Measurements from ENCODE around the gene UBE2G2.
A peak's percentile ranks its signal among the peaks of the same experiment; 100 is the strongest.

The UBE2G2 gene

DNA sequence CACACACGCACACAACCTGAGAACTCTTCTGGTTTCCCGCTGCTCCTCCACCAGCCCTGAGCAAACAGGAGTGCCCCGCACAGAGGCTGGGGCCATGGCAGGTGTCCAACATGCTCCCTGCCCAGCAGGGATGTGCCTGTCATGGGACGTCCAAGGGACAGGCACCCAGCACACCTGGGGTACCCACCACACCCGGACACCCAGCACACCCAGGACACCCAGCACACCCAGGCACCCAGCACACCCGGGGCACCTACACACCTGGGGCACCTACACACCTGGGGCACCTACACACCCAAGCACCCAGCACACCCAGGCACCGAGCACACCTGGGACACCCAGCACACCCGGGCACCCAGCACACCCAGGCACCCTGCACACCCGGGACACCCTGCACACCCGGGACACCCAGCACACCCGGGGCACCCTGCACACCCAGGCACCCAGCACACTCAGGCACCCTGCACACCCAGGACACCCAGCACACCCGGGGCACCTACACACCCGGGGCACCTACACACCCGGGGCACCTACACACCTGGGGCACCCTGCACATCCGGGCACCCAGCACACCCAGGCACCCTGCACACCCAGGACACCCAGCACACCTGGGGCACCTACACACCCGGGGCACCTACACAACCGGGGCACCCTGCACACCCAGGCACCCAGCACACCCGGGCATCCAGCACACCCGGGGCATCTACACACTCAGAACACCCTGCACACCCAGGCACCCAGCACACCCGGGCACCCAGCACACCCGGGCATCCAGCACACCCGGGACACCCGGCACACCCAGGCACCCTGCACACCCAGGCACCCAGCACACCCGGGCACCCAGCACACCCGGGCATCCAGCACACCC is 37.9 kb downstream of the UBE2G2 start:
- no peak for DNase-seq (ENCODE audit: low spot score)

DNA sequence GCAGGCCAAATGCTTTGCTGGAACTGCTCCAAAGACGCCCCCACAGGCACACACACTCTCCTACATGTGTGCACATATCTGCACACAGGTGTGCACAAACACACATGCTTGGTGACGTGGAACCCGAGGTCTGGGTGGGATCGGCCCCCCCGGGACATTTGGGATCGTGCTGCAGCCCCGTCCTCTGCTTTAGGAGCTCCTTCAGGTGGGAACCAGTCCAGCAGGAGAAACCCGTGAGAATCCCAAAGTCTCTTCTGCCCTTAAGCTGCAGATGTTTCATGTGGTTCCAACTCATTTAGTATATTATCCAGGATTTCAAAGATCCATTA is 38.6 kb downstream of the UBE2G2 start:
- DNase-seq (ENCODE audit: low spot score), result no peak

DNA sequence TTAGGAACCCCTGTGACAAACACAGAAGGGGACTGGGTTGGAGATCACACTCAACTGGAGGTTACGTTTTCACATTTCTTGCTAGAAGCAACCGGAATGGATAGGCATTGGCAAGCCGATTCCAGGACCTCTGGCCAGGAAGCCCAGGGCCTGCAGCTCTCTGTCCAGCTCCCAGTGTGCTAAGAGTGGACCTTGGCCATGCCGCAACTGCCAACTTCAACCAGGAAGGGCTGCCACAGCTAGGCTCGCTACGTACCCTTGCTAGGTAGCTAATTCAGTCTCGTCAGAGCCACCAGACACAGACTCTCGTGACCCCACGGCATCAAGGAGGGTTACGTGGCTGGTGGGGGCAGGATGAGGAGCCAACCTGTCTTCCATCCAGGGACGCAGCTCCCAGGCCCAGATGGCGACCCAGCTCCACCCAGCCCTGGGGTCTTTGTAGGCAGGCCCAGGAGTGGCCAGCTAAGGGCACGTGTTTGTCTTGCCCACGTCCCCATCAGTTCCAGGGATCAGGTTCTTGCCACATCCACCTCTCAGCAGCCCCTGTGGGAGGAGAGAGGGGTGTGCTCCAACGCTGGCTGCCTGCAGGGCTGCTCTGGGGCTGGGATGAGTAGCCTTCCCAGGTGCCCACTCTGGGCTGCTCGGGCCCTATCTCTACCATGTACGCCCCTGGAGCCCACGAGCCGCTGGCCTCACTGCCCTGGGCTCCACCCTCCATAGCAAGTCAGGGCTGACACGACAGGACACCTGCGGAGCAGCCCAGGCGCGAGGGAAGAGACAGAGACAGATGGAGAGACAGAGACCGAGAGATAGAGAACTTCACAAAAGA is 39.2 kb downstream of the UBE2G2 start:
- no peak for DNase-seq (ENCODE audit: low spot score)

DNA sequence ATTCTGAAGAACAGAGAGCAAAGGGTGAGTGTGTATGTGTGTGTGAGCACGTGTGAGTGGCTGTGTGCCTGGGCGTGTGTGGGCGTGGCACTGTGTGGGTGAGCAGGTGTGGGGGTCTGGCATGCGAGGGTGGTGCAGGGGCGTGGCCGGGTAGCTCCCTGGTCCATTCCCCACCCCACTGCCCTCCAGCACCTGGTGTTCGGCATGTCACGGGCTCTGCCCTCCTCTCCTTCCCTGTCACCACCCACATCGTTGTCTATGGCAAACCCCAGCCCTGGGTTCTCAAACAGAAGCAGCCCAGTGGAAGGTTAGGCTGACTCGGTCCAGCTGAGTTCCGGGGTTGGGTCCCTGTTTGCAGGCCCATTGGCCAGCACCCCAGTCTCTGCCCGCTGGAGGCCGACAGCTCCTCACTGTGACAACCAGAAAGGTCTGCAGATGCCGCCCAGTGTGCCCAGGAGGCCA is 39.8 kb downstream of the UBE2G2 start:
- no peak for DNase-seq (ENCODE audit: low spot score)

DNA sequence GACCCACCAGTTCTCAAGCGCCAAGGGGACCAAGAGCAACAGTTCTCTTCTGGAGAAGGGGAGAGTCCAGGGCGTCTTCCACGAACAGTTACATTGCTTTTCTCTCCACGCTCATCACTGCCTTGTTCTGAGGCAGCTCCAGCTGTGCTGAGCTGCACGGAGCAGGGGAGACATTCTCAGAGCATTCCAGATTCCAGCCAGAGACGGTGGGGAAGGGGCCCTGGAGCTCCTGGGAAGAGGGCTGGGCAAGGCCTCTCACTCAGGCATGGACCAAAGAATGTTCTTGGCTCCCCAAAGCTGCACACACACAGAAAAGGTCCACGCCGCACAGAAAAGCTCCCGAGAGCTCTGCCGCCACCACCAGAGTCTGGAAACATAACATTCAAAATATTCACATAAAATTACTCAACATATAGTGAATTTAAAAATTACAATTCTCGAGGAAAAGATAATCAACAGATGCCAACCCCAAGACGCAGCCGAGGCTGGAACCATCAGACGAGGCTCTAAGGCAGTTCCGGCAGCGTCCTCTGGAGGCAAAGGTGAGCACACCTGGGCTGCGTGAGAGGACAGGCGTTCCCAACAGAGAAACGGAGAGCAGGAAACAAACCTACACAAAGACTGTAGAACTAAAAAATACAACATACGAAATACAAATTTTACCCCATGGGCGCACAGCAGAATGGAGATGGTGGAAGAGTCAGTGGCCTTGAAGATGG is 40.5 kb downstream of the UBE2G2 start:
- peak; percentile 30 for DNase-seq (ENCODE audit: low spot score)

DNA sequence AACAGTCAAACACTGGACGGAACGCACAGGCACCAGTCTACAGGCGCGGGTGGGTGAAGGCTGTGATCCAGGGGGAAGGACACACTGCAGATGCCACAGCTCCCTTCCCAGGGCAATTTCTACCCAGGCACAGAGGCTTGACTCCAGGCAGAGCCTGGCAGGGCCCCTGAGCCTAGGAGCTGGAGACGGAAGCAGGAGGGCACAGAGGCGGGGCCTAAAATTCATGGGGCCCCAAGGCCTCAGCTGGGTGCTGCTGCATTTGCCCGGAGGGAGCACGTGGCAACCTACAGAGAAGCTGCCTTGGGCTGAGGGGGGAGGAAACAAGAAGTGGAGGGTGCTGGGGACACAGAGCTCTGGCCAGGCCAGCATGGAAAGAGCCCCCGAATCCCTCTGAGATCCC is 41.2 kb downstream of the UBE2G2 start:
- no peak for DNase-seq (ENCODE audit: low spot score)

DNA sequence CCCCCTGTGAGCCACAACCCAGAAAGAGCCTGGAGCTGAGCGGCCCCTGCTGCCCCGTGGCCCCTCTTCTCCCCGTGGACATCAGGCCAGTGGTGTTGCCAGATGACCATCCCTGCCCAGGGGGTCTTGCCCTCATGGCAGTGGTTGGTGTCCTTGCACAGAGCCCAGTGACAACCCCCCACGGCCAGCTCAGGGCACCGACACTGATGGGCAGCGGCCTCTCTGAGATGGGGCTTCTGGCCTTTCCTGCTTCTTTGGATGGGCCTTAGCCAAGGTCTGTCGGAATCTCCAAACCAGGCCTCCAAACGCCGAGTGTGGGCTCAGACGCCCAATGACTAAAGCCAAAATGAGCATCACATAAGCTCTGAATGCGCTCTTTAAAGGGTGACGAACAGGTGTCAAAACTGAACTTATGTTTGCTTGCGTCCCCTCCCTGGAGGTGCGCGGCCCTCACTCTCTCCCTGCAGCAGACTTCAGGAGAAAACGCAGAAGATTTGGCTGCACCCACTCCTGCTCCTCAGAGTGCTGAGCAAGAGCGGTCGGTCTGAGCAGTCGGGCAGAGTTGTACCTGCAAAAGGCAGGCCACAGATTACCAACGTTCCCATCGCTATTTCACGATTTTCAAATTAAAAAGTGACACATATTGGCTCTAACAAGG is 41.9 kb downstream of the UBE2G2 start:
- DNase-seq (ENCODE audit: low spot score), result no peak

DNA sequence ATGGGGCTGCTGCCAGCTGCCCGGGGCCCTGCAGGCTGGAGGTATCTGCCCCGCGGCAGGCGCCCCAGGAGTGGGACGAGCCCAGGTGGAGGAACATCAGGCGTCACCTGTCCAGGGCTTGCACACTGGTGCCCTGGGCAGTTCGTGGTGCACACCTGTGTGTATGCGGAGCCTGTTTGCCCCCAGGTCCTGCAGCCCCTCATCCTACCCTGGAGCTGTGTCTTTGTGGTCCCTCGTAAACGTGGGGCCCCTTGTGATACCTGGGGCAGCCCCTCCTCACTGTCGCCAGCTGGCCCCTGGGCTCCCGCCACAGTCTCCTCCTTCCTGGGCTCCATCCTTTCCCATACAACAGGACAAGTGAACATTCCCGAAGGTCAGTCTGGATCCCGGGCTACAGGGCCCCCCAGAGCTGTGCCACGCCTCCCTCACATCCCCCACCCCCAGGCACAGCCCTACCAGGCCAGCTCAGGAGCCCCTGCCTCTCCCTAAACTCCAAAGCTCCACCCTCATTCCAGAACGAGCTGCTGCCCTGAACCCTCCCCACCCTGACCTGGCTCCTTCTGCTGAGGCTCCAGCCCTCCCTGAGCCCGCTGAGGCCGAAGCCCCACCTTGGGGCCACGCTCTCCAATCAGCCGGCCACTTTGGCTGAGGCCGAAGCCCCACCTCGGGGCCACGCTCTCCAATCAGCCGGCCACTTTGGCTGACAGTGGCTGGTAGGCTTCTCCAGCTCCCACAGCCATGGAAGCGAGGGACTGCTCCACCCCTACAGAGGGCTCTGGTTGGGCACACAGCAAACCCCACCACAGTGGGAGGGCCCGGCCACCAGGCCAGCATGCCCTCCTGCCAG is 42.6 kb downstream of the UBE2G2 start:
- no peak for DNase-seq (ENCODE audit: low spot score)

DNA sequence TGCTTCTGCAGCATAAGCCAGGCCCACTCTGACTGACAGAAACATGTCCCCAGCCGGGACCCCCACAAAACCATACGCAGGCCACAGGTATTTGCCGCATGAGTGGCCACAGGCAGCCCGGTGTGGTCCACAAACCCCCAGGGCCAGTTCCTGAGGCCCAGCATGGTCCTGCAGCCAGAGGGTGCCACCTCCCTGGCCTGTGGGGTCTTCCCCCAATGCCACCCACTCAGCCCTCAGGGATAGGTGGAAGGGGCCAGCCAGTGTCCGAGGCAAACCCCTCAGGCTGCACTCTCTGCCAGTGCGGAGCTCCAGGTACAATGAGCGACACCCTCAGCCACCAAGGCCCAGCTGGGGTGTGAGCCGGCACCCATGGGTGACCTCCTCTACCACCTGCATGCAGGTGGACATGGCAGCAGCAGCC is 43.5 kb downstream of the UBE2G2 start:
- no peak for DNase-seq (ENCODE audit: low spot score)

DNA sequence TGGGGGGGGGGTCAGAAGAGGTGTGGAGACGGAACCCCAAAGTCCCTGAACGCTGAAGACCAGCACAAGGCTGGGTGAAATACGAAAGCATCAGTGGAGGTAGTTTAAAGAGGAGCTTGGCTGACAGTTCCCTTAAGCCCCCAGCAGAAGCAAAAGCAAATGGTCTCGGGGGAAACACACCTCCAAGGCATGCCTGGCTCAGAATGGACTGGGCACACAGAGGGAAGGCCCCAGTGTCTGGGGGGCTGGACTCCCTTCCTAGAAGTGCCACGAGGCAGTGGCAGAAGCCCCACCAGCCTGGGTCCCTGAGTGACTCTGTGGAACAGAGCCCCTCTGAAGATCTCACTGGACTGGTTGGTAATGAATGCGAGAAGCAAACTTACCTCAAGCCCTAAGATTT is 43.9 kb downstream of the UBE2G2 start:
- no peak for DNase-seq (ENCODE audit: low spot score)

DNA sequence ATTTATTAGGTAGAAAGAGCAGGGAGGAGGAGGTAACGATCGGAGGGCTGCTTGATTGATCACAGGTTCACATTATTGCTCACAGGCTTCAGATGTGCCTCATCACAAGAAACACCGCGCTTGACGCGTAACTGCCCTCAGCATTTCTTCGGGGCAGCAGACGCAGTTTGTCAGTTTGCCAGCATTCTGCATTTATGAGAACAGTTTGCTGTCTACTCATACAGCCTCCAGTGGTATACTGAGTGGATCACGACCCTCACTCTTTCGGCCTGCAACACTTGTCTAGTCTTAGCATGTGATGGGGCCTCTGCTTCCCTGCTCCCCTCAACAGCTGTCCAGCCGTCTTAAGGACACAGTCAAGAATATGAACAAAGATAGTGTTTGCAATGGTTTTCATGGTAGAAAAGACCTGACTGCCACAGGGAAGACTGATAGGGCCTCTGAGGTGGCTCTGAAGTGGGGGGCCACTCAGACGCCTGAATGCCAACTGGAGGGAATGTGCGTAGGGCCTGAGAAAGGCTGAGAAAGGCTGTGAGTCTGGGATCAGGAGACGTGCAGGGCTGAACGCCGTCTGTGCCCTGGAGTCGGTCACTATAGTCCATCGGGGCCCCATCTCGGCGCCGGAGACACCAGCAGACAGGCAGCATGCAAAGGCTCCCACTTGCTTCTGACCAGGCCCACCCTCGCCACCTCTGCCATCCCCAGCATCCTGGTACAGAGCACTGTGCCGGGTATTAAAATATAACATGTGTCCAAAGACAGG is 45.0 kb downstream of the UBE2G2 start:
- DNase-seq (ENCODE audit: low spot score), result no peak

DNA sequence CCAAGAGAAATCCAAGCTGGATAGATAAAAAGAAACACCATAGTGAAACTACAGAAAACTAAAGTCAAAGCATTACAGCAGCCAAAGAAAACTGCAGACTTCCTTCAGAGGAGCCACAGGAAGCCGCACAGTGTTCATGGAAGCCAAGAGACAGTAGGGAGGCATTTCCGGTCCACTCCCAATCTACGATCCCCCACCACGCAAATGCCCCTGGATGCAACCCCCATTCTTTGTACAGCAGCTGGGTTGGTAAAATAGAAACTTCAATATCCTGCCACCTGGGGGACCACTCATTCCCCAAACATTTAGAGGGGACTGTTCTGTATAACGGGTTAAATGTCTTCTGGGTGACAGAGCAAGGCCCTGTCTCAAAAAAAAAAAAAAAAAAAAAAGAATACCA is 46.4 kb downstream of the UBE2G2 start:
- no peak for DNase-seq (ENCODE audit: low spot score)

DNA sequence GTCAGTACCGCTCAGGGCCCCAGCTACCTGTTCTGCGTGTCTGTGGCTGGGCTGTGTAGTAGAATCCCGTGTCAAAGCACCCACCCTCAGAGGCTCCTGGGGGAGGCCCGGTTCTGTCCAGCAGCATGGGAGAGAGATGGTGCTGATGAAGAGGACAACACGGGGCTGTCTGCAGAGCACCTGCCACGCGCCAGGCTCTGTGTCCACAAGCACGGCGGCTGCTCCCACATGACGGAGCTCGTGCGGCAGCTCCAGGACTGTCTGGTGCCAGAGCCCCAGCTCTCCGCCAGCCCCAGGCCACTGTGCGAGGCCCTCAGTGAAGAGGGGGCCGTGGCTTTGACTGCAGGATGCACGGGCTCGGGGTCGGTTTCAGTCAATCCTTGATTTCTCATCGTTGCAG is 48.3 kb downstream of the UBE2G2 start:
- no peak for DNase-seq (ENCODE audit: low spot score)

DNA sequence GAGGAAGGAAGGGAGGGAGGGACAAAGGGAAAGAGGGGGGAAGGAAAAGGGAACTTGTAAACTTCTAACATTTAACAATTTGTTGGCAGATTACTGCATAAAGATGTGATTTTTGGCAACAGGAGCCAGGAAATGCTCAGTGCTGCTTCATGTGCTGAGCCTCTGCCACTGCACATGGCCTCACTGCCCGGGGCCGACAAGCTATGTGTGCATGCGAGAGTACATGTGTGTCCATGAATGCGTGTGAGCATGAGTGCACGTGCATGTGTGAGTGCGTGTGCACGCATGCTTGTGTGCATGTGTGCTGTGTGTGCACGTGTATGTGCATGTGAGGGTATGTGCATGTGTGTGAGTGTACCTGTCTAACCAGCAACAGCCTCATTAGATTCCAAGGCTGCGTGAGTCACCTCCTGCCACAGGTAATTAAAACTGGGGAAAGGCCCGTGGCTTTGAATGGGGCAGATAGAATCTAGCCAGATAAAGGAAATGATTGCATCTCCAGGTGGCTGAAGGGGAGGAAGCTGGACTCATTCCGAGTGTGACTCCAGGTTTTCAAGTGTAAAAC is 48.9 kb downstream of the UBE2G2 start:
- peak; percentile 74 for DNase-seq (ENCODE audit: low spot score)

DNA sequence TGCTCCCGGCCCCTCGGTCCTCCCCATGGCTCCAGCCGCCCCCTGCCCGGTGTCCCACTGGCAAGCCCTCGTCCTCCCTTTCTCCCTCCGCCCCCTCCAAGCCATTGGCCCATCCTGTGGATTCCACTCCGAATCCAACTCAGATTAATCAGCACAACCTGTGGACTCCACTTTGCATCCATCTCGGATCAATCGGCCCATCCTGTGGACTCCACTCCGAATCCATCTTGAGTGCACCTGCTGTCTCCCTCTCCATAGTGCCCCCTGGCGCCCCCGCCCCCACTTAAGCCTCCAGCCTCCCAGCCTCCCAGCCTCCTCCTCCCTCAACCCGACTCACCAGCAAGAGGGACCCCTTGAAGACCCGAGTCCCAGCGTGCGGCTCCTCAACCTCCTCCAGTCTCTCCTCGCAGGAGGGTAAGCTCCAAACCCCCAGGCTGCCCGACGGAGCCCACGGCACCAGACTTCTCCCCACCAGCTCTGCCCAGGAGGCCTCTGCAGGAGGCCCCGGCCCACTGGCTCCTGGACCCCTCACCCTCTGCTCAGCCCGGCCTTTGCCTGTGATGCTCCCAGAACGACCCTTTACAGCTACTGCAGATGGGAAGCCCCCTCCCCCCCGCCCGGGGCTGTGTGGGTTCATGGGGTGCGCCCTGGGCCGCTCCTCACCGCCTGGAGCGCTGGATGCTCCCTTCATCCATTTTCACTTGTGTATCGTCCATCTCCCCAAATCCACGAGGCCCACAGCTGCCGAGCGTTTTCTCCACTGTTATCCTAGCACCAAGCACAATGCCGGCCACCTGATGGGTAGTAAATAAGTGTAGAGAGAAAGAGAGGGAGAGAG is 49.6 kb downstream of the UBE2G2 start:
- no peak for DNase-seq (ENCODE audit: low spot score)

DNA sequence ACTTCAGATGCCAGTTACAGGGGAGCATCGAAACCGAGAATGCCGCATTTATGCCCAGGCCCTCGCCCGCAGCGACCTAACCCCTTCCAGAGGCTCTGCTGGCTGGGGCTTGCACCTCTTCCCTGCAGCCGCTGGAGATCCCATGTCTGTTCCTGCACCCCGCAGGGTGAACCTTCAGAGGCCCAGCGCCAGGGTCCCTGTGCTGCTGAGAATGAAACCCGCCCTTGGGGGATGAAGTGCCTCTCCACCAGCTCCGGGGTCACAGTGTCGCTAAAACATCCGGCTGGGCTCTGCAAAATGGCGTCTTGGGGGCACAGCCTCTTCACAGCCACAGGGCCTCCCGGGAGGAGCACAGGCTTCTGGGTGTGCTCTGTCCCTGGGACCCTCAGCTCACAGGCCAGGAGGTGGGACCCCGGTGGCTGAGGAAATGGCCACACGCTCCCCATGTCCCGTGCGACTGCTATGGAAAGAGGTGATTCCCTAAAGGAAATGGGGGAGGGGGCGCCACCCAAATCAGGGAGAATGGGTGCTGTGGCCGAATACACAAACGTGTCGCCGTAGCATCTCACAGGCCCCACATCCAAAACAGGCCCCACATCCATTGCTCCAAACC is 50.3 kb downstream of the UBE2G2 start:
- no peak for DNase-seq (ENCODE audit: low spot score)

DNA sequence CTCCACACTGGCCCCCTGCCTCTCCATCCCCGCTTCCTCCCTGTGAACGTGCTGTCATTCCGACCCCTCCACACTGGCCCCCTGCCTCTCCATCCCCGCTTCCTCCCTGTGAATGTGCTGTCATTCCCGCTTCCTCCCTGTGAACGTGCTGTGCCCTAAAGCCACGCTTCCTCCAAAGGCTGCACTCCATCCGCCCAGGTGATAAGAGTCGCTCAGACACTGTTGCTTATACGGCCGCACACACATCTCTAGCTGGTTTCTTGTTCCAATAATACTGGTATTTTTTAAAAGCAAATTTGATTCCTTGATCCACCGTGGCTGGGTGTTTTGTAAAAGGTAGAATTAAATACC is 51.0 kb downstream of the UBE2G2 start:
- no peak for DNase-seq (ENCODE audit: low spot score)

DNA sequence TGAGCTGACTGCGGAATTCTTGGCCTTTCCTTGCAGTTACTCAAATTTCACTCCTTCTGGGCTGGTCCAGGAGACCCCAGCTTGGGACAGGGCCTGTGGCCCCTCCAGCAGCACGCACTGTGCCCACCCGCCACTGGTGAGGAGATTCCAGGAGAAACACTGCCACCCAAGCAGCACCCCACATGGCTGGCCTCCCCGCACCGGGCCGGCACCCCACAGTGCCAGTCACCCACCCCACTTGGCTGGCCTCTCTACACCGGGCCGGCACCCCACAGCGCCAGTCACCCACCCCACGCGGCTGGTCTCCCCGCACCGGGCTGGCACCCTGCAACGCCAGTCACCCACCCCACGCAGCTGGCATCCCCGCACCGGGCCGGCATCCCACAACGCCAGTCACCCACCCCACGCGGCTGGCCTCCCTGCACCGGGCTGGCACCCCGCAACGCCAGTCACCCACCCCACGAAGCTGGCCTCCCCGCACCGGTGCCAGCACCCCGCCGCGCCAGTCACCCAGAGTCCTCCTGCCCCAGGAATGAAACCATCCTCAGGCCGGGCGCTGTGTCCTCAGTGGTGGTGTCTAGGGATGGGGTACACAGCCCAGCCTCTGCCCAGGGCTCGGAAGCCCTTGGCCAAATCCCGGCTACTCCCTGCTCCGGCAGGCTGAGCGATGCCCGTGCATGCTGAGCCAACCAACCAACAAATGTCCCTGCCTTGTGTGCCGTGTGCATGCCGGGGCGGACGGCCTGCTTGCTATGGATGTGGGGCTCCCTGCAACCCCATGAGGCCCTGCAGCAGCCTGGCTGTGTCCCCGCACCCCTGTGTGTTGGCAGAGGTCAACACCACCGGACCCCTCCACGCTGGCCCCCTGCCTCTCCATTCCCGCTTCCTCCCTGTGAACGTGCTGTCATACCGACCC is 51.6 kb downstream of the UBE2G2 start:
- DNase-seq (ENCODE audit: low spot score), result no peak

All from kidney tubule cell (primary cell).